ENCODE measurements around the gene SLC28A1. TPM values are rescaled to one million over a fixed set of nuclear protein-coding genes. Genes with fewer than 3 reads are reported as not detected.

Gene SLC28A1
- total RNA-seq, 1 experiment from 2014 or later, result 1.1 TPM

DNA sequence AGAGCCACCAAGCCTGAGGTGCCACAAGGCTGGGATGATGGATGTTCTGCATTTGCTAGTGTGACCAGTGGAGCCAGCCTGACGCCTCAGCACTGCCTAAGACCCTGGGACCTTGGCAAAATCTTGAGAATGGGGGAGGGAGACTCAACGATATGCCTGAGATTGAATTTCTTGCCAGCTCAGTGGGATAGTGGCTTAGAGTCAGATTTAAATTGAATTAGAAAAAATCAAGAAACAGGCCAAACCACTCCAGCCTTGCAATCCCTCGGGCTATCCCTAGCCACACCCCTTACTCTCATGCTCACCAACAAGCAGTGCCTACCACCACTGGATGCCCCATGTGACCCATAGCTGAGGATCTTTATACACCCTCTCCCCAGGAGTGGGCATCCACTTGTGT, 78.5 kb downstream of the SLC28A1 start:
- DNase-seq (peak; percentile 63), ATAC-seq (no peak)
- H3K79me2 ChIP-seq (ENCODE audit: low read length), result no peaks in the 10 kb centered on the region
- POLR2A ChIA-PET (ENCODE audit: unreplicated experiment), result interaction anchor here (0.5 kb wide), 1 partner anchor 381 kb away, joined by 4 read pairs; no protein-coding TSS in a partner anchor
- H3K9me2 ChIP-seq (replicated peaks; ENCODE audit: low read length), result no peaks in the 10 kb centered on the region
- H3K4me3 ChIP-seq (ENCODE audit: low read length), result no peak overlapping the region
- peaks cover 36% of the 10 kb centered on the region for H3K4me1 ChIP-seq (ENCODE audit: insufficient read depth, low read length)
- H3K27me3 ChIP-seq (ENCODE audit: low read length), result no peaks in the 10 kb centered on the region
- no TSS peak for BruUV-seq (replicated peaks)
- no peak for TF ChIP-seq EZH2 (IDR thresholded peaks at IDR 0.05; ENCODE audit: low read length, unreplicated experiment)
- no peak for TF ChIP-seq EZH2phosphoT487 (IDR thresholded peaks at IDR 0.05; ENCODE audit: borderline replicate concordance, low read length)
- TF ChIP-seq, protein P1, sequence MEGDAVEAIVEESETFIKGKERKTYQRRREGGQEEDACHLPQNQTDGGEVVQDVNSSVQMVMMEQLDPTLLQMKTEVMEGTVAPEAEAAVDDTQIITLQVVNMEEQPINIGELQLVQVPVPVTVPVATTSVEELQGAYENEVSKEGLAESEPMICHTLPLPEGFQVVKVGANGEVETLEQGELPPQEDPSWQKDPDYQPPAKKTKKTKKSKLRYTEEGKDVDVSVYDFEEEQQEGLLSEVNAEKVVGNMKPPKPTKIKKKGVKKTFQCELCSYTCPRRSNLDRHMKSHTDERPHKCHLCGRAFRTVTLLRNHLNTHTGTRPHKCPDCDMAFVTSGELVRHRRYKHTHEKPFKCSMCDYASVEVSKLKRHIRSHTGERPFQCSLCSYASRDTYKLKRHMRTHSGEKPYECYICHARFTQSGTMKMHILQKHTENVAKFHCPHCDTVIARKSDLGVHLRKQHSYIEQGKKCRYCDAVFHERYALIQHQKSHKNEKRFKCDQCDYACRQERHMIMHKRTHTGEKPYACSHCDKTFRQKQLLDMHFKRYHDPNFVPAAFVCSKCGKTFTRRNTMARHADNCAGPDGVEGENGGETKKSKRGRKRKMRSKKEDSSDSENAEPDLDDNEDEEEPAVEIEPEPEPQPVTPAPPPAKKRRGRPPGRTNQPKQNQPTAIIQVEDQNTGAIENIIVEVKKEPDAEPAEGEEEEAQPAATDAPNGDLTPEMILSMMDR (conservative IDR thresholded peaks at IDR 0.05; ENCODE audit: low read depth, low read length), result no peak
- no peaks in the 10 kb centered on the region for H3F3A ChIP-seq (ENCODE audit: low read length, unreplicated experiment)
- H3K9ac ChIP-seq (ENCODE audit: low read length), result no peak overlapping the region
- CTCF ChIA-PET, result no interaction called here
- intact Hi-C loops (cut with micrococcal nuclease), result no loop called here
- peak overlapping the region; percentile 46 for H3K27ac ChIP-seq (ENCODE audit: low read length)
- H4K20me1 ChIP-seq (ENCODE audit: low read length), result no peaks in the 10 kb centered on the region
- H2AFZ ChIP-seq (ENCODE audit: low read length), result no peak overlapping the region
- H3K4me2 ChIP-seq (ENCODE audit: low read length), result peak overlapping the region; percentile 21; the same call in 1 of the 2 replicates
- H3K36me3 ChIP-seq (ENCODE audit: low read depth, low read length), result no peaks in the 10 kb centered on the region; the same call in 1 of the 2 replicates
- H3K9me3 ChIP-seq (ENCODE audit: low read length), result no peaks in the 10 kb centered on the region

DNA sequence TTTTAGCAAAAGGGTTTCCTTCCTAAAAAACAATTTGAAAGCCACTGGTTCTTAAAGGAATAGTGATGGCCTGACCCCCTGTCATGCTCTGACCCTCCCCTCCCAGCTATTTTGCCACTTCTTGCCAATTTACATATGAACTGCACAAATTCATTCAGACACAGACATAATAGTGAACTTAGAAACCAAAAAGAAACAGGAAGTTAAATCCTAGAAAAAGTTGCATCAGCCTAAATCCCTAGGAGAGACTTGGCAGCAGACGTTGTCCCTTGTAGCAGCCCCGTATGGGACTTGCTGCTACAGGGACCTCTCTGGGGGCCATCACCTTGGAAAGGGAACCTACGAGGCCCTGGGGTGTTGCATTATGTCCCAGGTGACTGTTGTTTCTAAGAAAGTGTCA, 82.9 kb downstream of the SLC28A1 start:
- H3K27me3 ChIP-seq (ENCODE audit: low read length), result no peaks in the 10 kb centered on the region
- no peak overlapping the region for H2AFZ ChIP-seq (ENCODE audit: low read length)
- ChIA-PET POLR2A (ENCODE audit: unreplicated experiment) (no interaction called here), CTCF (no interaction called here)
- no peak overlapping the region for H3K9ac ChIP-seq (ENCODE audit: low read length)
- DNase-seq (no peak), ATAC-seq (no peak)
- BruUV-seq (replicated peaks), result no TSS peak
- H3K4me2 ChIP-seq (ENCODE audit: low read length), result no peak overlapping the region
- intact Hi-C loops (cut with micrococcal nuclease), result no loop called here
- TF ChIP-seq EZH2phosphoT487 (IDR thresholded peaks at IDR 0.05; ENCODE audit: borderline replicate concordance, low read length) (no peak), EZH2 (IDR thresholded peaks at IDR 0.05; ENCODE audit: low read length, unreplicated experiment) (no peak)
- TF ChIP-seq, protein P1 (conservative IDR thresholded peaks at IDR 0.05; ENCODE audit: low read depth, low read length), result no peak
- H3K9me2 ChIP-seq (replicated peaks; ENCODE audit: low read length), result no peaks in the 10 kb centered on the region
- H3K36me3 ChIP-seq (ENCODE audit: low read depth, low read length), result no peaks in the 10 kb centered on the region; the same call in 1 of the 2 replicates
- H3F3A ChIP-seq (ENCODE audit: low read length, unreplicated experiment), result no peaks in the 10 kb centered on the region
- peaks cover 11% of the 10 kb centered on the region for H3K4me1 ChIP-seq (ENCODE audit: insufficient read depth, low read length)
- no peak overlapping the region for H3K4me3 ChIP-seq (ENCODE audit: low read length)
- H3K27ac ChIP-seq (ENCODE audit: low read length), result no peak overlapping the region
- H3K79me2 ChIP-seq (ENCODE audit: low read length), result no peaks in the 10 kb centered on the region
- H3K9me3 ChIP-seq (ENCODE audit: low read length), result no peaks in the 10 kb centered on the region
- H4K20me1 ChIP-seq (ENCODE audit: low read length), result no peaks in the 10 kb centered on the region

DNA sequence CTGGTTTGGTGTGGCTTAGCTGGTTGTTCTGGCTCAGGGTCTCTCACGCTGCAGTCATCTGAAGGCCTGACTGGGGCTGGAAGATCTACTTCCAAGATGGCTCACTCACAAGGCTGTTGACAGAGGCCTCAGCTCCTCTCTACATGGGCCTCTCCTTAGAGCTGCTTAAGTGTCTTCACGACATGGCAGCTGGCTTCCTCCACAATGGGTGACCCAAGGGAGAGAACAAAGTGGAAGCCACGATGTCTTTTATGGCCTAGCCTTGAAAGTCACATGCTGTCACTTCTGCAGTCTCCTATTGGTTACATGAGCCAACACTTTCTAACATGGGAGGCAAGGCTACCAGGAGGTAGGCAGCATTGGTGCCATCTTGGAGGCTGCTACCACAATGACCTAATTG, 83.8 kb downstream of the SLC28A1 start:
- H3K36me3 ChIP-seq (ENCODE audit: low read depth, low read length), result no peaks in the 10 kb centered on the region; the same call in 1 of the 2 replicates
- no peaks in the 10 kb centered on the region for H3K27me3 ChIP-seq (ENCODE audit: low read length)
- no peak overlapping the region for H3K4me3 ChIP-seq (ENCODE audit: low read length)
- H3F3A ChIP-seq (ENCODE audit: low read length, unreplicated experiment), result no peaks in the 10 kb centered on the region
- no peak overlapping the region for H3K4me2 ChIP-seq (ENCODE audit: low read length)
- H2AFZ ChIP-seq (ENCODE audit: low read length), result no peak overlapping the region
- H3K9ac ChIP-seq (ENCODE audit: low read length), result no peak overlapping the region
- TF ChIP-seq EZH2phosphoT487 (IDR thresholded peaks at IDR 0.05; ENCODE audit: borderline replicate concordance, low read length) (no peak), EZH2 (IDR thresholded peaks at IDR 0.05; ENCODE audit: low read length, unreplicated experiment) (no peak)
- TF ChIP-seq, protein P1 (conservative IDR thresholded peaks at IDR 0.05; ENCODE audit: low read depth, low read length), result no peak
- no peaks in the 10 kb centered on the region for H4K20me1 ChIP-seq (ENCODE audit: low read length)
- POLR2A ChIA-PET (ENCODE audit: unreplicated experiment), result no interaction called here
- DNase-seq (no peak), ATAC-seq (no peak)
- no peaks in the 10 kb centered on the region for H3K9me2 ChIP-seq (replicated peaks; ENCODE audit: low read length)
- BruUV-seq (replicated peaks), result no TSS peak
- peaks cover 2% of the 10 kb centered on the region for H3K4me1 ChIP-seq (ENCODE audit: insufficient read depth, low read length)
- intact Hi-C loops (cut with micrococcal nuclease), result no loop called here
- H3K79me2 ChIP-seq (ENCODE audit: low read length), result no peaks in the 10 kb centered on the region
- H3K9me3 ChIP-seq (ENCODE audit: low read length), result no peaks in the 10 kb centered on the region
- H3K27ac ChIP-seq (ENCODE audit: low read length), result no peak overlapping the region
- CTCF ChIA-PET, result no interaction called here
